Endothelial cell (in vitro differentiated cells): ENCODE measurements around the gene TAF15. TPM values are rescaled to one million over a fixed set of nuclear protein-coding genes. Genes with fewer than 3 reads are reported as not detected.

Experiments used
- DNase-seq: peaks from one replicate; pipeline ENCODE4 v3.0.0; 2021; ENCODE audit warnings: low spot score
- H3K27ac Mint-ChIP-seq: one replicate; pipeline ENCODE4 v1.8.0; 2021; ENCODE audit warnings: mixed read lengths, inconsistent platforms; ENCODE audit not compliant: unreplicated experiment
- H3K27me3 Mint-ChIP-seq: one replicate; pipeline ENCODE4 v1.8.0; 2021; ENCODE audit warnings: mild to moderate bottlenecking, moderate library complexity, mixed read lengths, inconsistent platforms; ENCODE audit not compliant: unreplicated experiment
- H3K36me3 Mint-ChIP-seq: one replicate; pipeline ENCODE4 v1.8.0; 2021; ENCODE audit warnings: mild to moderate bottlenecking, low read depth, mixed read lengths, inconsistent platforms; ENCODE audit not compliant: unreplicated experiment
- H3K4me1 Mint-ChIP-seq: one replicate; pipeline ENCODE4 v1.8.0; 2021; ENCODE audit warnings: mild to moderate bottlenecking, mixed read lengths, inconsistent platforms; ENCODE audit not compliant: unreplicated experiment
- H3K4me3 Mint-ChIP-seq: one replicate; pipeline ENCODE4 v1.8.0; 2021; ENCODE audit warnings: mild to moderate bottlenecking, mixed read lengths, inconsistent platforms; ENCODE audit not compliant: unreplicated experiment
- H3K9me3 Mint-ChIP-seq: one replicate; pipeline ENCODE4 v1.8.0; 2021; ENCODE audit warnings: mixed read lengths, inconsistent platforms; ENCODE audit not compliant: unreplicated experiment
- total RNA-seq: library from RNA; stranded (reverse); fragmentation: NEBNext Ultra II Directional; extraction: Animal tissue kit (Norgen Biotek cat#: 25700); gene quantifications from one replicate; pipeline ENCODE4 v1.2.1, GENCODE V29; 2021; ENCODE audit not compliant: unreplicated experiment
- TF ChIP-seq, protein P1 (sequence below): fragments of 200-600 bp; sonication (generic); IDR thresholded peaks from one replicate; pipeline ENCODE4 v1.5.0; 2021; ENCODE audit warnings: antibody characterized with exemption; ENCODE audit not compliant: unreplicated experiment

TAF15 gene
- total RNA-seq, 1 donor from 2014 or later = 188 TPM

GRCh38 chr17:35865412-35866340 lies 56.4 kb downstream of the TAF15 start:
- H3K27me3 Mint-ChIP-seq = peaks cover 3% of the 10 kb centered on the region
- no peak for DNase-seq
- no peaks in the 10 kb centered on the region for H3K4me1 Mint-ChIP-seq
- H3K4me3 Mint-ChIP-seq = no peak overlapping the region
- TF ChIP-seq, protein P1, sequence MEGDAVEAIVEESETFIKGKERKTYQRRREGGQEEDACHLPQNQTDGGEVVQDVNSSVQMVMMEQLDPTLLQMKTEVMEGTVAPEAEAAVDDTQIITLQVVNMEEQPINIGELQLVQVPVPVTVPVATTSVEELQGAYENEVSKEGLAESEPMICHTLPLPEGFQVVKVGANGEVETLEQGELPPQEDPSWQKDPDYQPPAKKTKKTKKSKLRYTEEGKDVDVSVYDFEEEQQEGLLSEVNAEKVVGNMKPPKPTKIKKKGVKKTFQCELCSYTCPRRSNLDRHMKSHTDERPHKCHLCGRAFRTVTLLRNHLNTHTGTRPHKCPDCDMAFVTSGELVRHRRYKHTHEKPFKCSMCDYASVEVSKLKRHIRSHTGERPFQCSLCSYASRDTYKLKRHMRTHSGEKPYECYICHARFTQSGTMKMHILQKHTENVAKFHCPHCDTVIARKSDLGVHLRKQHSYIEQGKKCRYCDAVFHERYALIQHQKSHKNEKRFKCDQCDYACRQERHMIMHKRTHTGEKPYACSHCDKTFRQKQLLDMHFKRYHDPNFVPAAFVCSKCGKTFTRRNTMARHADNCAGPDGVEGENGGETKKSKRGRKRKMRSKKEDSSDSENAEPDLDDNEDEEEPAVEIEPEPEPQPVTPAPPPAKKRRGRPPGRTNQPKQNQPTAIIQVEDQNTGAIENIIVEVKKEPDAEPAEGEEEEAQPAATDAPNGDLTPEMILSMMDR = no peak
- no peaks in the 10 kb centered on the region for H3K9me3 Mint-ChIP-seq
- H3K36me3 Mint-ChIP-seq = no peaks in the 10 kb centered on the region
- no peak overlapping the region for H3K27ac Mint-ChIP-seq

- H3K4me1 Mint-ChIP-seq = peaks cover 6% of the 10 kb centered on the region
- no peak overlapping the region for H3K4me3 Mint-ChIP-seq
- H3K27ac Mint-ChIP-seq = no peak overlapping the region
- no peaks in the 10 kb centered on the region for H3K9me3 Mint-ChIP-seq
- no peak for DNase-seq
- H3K36me3 Mint-ChIP-seq = no peaks in the 10 kb centered on the region
- H3K27me3 Mint-ChIP-seq = peaks cover 3% of the 10 kb centered on the region
- TF ChIP-seq, protein P1 = no peak
Measured at GRCh38 chr17:35866341-35866950, 57.2 kb downstream of the TAF15 start.

GRCh38 chr17:35867574-35867973 lies 58.3 kb downstream of the TAF15 start:
- TF ChIP-seq, protein P1 = no peak
- no peaks in the 10 kb centered on the region for H3K9me3 Mint-ChIP-seq
- H3K4me3 Mint-ChIP-seq = no peak overlapping the region
- H3K27ac Mint-ChIP-seq = no peak overlapping the region
- no peaks in the 10 kb centered on the region for H3K36me3 Mint-ChIP-seq
- H3K4me1 Mint-ChIP-seq = peaks cover 9% of the 10 kb centered on the region
- DNase-seq = no peak
- peaks cover 3% of the 10 kb centered on the region for H3K27me3 Mint-ChIP-seq

DNA sequence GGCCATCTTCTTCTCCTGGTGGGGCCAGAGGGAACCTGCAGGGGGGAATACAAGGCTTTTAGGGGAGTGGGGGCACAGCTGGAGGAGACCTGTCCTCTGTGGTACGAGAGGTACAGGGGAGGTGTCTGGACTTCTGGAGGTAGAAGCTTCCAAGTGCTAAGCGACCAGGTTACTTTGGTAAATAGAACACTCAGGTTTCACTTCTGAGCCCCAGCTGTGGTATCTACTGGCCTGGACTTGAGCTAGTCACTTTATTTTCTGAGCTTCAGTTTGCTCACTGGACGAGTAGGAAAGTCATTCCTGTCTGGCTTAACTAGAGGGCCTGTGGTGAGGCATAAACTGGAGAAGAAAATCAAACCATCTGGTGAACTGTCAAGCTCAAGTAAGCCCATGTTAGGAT lies 59.5 kb downstream of the TAF15 start, which contains the start of gene HEATR9:
HEATR9 (minus strand) TSS at position 155 of the 400 bp plus-strand sequence; CDS start at position 6, 149 bp downstream.
- no peaks in the 10 kb centered on the region for H3K9me3 Mint-ChIP-seq
- no peak within 1 kb of the TSS for H3K4me3 Mint-ChIP-seq
- TF ChIP-seq, protein P1 = no peak
- H3K36me3 Mint-ChIP-seq = no peaks in the 10 kb centered on the region
- DNase-seq = no peak
- H3K4me1 Mint-ChIP-seq = peaks cover 9% of the 10 kb centered on the region
- no peak within 1 kb of the TSS for H3K27ac Mint-ChIP-seq
- H3K27me3 Mint-ChIP-seq = peaks cover 3% of the 10 kb centered on the region
